Activated T-cell treated with anti-CD3 and anti-CD28 coated beads for 4 hours (primary cell): ENCODE results near the gene PDZK1.
A peak's percentile ranks its signal among the peaks of the same experiment; 100 is the strongest.
"Not testable (repeated sequence)": the region's sequence is repeated elsewhere in the genome, so short reads cannot be mapped to it uniquely, and the experiment has no call there.

Experiments used
- DNase-seq: peaks from one replicate; pipeline ENCODE4 v3.0.0-alpha.2; 2020

Gene PDZK1

DNA sequence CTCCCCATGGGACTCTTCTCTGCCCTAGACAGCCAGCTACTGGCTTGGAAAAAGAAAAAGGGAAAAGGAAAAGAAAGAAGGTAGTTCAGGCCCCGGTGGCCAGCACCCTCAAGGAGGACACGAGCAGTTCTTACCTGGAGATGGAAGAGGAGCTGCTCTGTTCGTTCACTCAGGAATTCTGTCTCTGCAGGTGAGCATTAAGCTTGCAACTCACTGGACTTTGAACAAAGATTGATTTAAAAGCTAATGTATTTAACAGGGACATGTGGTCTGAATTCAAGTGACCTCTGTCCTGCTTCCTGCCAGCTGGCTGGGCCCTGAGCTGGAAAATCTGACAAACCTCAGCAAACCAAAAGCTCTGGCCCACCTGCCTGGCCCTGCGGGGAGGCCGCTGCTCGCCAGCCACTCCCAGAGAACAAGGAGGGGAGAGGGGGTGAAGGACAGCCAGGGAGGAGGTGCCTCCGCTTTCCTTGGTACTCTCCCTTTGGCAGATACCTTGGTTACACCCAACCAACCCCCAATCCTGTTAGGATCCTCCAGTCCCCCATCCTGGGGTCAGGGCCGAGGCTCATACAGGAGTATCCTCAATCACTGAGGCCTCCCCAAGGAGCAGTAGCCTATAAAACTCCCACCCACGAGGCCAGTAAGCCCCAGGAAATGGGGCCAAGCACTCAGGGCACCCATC is at the start of gene PDZK1:
PDZK1 (minus strand) TSS at position 186 of the 685 bp plus-strand sequence. CDS start 19,347 bp downstream, outside the sequence.
- DNase-seq, result no peak

DNA sequence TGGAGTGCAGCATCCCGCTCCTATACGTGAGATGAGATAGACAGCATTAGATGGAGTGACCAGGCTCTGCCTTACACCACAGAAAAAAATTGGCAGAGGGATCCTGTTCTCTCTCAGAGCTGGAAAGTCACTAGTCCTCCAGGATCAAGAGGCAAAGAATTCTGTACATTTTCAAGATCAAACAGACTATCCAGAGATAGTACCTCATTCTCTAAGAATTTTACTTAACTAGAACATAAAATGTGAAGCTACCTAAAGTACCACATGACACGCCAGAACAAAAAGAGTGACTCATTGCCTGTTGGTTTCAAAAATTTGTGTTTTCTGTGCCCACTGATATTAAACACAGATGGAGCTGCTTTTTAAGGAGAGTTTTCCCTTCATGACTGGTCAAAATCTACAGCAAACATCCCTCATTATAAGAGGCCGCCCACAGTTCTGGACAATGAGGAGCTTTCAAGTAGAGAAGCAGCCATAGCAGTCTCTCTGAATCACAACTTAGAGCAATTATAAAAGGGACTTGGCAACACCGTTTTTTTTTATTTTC is 44.4 kb upstream of the PDZK1 start:
- DNase-seq, result no peak

DNA sequence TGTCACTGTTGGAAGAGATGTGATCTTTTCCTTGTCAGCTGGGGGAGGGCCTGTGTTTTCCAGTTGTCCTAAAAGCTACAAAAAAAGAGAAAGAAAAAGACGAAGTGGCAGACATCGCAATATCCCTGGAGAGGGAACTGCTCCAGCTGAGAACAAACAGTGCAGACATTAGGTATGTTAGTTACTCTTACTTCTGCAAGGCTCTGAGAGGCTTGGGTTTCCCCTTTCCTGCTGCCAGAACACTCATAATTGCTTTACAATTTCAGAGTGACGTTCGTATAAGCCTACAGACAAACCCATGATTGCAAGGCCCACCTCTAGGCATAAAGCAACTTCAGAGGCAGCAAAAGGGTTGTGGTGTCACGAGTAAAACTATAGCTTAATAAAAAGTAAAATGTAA is 43.3 kb upstream of the PDZK1 start:
- no peak for DNase-seq

DNA sequence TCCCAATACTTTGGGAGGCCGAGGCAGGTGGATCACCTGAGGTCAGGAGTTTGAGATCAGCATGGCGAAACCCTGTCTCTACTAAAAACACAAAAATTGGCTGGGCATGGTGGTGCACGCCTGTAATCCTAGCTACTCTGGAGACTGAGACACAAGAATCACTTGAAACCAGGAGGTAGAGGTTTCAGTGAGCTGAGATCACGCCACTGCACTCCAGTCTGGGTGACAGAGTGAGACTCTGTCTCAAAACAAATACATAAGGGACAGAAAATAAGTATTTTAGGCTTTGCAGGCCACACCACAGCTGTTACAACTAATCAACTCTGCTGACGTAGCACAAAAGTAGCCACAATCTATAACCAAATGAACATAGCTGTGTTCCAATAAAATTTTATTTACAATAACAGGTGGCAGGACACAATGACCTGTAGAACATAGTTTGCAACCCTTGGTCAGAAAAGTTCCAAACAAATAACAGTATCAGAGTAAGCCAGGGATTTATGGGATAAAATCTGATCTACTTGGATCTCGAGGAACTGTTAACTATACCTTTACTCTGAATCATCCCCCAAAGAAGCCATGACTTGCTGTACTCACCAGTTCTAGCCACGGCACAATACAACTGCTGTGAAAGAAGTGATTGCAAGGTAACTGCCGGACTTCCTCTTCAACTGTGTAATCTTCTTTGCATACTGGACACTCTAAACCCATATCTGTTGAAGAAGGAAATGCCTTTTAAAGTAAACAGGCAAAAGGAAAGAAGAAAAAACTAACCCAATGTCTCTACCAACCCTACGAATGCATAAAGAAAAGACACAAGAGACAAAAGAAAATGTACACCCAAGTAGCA is 40.5 kb upstream of the PDZK1 start:
- no peak for DNase-seq

DNA sequence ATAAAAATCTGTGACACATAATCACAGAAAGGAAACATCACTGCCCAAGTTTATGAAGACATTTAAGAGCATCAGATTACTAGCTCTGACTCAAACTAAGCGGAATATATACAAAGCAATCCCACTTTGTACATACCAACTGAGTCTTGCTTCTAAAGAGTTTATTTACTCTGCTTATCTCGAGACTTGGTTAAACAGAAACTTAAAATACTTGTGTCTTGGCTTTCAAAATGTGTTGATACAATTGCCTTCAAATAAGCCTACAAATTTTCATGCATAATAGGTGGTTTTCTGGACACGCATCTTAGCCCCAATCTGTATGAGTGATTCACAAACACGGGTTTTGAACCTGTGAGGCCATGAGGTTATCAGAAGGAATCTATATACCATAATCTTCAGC is 33.1 kb upstream of the PDZK1 start:
- no peak for DNase-seq

DNA sequence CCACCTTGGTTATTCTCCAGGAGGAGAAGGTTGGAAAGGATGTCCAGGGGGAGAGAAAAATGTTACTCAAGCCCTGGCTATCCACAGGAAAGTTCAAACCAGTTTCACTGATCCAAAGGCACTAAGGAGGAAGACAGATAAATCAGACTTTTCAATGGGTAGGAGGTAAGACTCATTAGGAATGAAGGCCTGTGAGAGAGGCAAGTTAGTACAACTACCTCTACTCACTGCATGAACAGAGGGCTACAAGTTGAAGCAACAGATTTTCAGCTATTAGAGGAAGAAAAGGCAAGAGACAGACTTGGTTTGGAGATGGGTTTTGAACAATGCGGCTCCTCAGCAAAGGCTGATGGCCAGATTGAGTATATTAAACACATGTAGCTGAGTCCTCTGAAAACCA is 29.0 kb upstream of the PDZK1 start:
- DNase-seq, result no peak

DNA sequence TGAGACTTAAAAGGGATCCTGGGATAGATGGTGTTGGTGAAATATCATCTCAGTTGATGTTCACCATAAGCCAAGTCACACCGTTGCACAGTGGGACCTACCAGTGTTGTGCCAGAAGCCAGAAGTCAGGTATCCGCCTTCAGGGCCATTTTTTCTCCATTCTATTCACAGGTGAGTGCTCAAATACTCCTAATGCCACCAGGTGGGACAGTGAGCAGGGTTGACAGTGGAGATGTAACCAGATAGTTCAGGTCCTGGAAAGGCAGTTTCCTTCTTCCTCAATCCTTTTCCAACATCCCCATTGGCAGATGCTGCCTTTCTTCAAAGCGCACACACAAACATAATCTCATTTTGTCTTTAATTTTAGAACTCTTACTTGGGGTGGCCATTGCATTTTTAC is 23.7 kb upstream of the PDZK1 start:
- DNase-seq, result no peak

DNA sequence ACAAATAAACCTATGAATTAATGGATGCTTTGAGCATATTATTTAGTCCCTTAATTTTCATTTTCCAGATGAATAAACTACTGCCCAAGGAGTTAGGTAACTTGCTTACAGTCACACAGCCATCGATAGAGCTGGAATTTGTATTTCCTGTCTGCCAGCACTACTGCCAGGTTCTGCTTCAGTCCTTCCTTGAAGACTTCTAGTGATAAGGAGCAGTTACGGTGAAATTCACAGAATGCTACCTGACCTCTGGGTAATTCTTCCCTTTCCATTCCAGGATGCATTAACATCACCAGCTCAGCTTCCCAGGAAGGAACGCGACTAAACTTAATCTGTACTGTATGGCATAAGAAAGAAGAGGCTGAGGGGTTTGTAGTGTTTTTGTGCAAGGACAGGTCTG is 23.3 kb upstream of the PDZK1 start:
- no peak for DNase-seq

DNA sequence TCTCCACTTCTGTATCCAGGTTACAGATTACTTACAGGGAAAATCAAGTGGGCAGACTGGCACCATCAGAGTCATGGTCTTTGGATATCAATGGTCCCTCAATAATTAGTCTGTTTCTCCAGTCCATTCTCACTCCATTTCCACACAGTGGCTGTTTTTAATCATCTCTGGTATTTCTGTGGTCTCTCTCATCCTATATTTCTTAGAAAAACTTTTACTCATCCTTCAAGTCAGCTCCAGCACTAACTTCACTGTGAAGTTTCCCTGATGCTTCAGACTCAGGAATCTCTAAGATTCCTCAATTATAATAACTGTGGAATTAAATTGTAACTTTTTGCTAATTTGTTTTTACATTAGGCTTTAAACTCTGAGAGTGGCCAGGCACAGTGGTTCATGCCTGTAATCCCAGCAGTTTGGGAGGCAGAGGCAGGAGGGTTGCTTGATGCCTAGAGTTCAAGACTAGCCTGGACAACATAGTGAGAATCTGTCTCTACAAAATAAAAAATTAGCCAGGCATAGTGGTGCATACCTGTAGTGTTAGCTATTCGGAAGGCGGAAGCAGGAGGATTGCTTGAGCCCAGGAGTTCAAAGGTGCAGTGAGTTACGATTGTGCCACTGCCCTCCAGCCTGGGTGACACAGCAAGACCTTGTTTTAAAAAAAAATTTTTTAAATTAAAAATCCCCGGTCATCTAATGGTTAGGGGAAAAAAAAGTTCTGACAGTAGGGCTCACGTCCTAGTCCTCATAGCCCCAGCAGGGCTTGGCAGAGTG is 22.7 kb upstream of the PDZK1 start:
- no peak for DNase-seq

DNA sequence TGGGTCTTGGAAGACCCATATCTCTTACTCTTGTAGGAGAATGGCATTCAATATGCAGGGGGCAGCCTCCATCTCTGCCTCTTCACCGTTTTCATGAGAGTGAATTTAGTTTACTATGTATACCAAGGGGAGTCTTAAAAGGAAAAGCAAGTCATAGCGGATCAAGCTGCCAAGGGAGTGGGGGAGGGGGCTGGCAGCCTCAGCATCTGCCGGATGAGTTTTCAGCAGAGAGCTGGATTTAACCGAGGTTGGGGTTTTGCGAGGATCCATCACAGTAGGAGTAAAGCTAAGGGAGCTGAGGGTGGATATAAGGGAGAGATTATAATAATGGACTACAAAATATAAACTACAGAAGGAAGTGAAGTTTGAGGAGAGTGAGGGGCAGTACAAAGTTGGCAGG is 22.0 kb upstream of the PDZK1 start:
- DNase-seq, result no peak

DNA sequence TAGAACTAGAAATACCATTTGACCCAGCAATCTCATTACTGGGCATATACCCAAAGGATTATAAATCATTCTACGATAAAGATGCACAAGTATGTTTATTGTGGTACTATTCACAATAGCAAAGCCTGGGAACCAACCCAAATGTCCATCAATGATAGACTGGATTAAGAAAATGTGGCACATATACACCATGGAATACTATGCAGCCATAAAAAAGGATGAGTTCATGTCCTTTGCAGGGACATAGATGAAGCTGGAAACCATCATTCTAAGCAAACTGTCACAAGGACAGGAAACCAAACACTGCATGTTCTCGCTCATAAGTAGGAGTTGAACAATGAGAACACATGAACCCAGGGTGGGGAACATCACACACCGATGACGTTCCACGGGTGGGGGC is 19.0 kb upstream of the PDZK1 start:
- DNase-seq, result not testable (repeated sequence)

DNA sequence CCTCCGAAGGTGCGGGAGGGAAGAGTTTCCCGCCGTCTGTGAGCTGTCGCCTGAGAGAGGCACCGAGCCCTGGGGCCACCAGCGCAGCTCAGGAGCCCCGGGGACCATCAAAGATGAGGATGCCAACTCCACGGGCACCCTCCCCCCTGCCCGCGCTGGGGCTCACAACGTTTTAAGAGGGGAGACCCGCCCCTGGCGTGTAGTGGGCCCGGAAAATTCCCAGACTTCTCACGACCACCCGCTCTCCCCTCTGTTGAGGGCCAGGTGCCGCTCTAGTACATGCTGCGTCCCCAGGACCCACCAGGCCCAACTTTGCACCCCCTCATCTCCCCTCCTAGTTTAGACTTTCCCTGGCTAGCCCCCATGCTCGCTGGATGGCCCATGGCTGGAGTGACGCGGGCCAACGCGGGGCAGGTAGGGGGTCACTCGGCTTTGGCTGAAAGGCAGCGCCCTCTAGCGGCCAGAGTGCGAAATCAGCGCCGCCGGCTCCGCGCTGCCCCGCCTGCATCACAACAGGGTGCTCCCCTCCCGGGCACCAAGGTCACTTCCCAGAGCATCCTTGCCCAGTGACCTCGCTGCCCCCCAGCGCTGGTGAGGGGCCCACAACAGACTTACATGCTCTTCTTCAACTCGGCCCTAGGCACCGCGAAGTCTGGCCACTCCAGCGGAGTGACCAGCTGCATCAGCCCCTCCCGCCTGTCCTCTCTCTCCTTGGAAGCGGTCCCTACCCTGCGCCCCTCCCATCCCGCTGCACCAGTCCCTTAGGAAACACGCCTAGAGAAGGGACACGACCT is 13.9 kb upstream of the PDZK1 start:
- peak; percentile 57 for DNase-seq

DNA sequence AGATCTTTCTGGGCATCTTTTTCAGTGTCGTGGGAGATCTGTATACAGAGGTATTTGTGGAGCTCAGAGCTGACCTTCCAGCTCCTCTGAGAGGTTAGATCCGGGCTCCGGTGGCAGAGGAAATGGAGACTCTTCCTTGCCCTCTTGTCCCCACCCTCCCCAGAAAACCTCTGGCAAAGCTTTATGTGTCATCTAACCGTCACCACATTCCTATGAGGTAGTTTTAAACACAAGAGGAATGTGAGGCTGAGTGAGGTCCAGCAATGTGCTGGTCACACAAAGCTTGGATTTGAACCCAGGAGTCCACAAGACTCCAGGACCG is 13.3 kb upstream of the PDZK1 start:
- no peak for DNase-seq

DNA sequence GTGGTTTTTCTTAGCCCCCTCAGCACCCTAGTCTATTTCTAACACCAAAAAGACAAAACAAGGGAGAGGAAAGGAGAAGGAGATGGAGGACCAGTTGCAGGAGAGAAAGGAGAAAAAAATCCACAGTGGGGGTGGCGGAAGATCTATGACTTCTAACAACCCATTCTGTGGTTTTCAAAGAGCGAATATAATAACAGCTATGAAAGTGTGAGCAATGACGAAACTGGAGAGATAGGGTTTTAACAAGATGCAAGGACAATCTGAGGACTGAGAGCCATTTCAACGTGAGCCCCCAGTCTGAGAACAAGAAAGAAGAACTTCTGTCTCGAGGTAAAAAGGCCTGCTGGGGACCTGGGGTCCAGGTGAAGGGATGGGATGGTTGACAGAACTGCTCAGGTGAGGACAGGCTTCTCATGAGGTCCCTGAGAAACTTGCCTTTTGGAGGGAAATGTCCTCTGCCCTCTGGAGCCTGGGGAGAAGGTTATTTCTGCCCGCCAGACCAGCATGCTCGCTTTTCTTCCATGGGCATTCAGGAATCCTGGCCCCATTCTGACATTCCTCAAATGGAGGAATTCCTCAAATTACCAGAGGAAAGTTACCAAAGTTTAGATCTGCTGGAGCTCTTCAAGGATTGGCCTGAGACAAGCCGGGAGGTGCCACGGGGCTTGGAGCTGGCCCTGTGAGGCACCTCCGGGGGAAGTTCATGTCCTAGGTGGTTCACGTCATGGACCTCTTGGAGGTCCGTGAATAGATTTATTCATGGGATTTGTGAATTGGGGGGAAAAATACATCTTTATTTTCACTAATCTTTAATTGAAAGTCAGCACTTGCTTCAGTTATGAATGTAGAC is 12.3 kb upstream of the PDZK1 start, which contains the start of gene CD160:
CD160 (plus strand) TSS at position 270 of the 850 bp plus-strand sequence. CDS start 8,829 bp downstream, outside the sequence.
- DNase-seq, result no peak

DNA sequence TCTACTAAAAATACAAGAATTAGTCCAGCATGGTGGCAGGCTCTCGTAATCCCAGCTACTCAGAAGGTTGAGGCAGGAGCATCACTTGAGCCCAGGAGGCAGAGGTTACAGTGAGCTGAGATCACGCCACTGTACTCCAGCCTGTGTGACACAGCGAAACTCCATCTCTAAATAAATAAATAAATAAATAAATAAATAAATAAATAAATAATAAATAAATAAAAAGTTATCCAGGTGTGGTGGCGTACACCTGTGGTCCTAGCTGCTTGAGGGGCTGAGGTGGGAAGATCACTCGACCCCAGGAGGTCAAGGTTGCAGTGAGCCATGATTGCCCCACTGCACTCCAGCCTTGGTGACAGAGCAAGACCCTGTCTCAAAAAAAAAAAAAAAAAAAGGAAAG is 11.3 kb upstream of the PDZK1 start:
- DNase-seq, result not testable (repeated sequence)

DNA sequence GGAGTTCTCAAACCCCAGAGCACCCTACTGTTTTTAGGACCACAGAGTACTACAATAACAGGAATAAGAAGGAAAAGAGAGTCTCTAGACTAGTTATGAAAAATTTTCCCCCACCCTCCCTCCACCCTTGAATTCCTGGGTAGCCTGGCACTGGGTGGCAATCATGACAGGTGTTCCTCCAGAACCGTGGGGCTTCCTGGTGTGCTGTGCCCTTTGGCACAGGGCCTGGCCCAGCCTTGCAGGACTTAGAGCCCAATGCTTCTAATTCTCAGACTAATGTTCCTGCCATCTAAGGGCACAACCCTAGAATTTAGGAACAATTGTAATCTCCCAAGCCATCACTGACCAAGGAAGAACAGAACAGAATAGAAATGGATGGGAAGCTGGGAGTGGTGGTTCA is 10.7 kb upstream of the PDZK1 start:
- DNase-seq, result no peak

DNA sequence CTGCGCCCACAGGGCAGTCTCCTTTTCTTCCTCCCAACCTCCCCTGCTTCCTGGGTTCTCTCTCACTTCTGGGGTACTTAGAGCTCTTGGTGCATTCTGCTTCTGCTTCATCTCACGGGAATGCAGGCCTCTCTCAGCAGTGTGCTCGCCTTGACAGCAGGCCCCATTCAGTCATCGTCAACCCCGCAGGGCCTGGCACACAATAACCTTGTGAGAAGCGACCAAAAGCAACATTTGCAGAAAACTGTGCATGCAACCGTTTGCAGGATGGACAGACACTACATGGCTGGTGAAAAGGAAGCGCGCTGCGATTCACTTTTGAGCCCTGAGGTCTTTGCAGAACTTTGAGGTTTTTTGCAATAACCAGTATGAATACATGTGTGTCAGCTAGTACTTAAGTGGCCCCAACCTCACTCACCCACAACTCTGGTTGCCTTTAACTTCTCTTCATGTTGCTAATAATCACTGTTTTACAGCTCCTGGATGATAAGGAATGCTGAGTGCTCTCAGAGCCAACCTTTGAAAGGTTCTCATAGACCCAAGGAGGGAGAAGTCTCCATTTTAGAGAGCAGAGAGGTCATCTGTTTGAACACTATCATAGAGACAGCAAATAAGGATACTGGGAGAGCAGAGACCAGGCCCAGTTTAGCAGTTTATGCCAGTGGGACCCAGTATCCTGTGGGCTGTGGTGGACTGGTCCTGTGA is 9.6 kb upstream of the PDZK1 start:
- no peak for DNase-seq

DNA sequence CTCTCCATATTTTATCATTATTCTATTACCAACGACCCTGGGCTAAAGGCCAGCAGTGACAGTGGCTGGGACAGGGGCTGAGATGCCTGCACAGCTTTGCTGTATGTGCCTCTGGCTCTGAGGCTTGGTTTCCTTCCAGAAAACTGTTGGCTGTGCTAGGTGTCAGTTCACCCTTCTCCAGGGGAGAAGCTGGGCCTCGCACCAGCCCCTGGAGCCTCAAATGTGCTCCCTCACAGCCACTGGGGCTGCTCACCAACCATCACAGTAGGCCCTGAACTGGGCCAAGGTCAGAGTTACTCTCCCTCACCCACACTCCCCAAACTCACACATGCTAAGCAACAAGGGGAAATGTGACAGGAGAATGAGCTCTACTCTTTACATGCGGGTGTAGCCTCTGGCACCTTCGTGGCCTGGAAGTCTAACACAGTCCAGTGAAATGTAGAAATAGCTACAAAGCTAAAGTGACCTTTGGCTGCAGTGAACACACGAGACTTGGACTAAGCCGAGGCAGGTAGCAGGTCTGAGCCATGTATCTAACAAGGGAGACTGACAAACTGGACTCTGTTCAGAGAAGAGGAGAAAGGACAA is 7.5 kb upstream of the PDZK1 start:
- no peak for DNase-seq

DNA sequence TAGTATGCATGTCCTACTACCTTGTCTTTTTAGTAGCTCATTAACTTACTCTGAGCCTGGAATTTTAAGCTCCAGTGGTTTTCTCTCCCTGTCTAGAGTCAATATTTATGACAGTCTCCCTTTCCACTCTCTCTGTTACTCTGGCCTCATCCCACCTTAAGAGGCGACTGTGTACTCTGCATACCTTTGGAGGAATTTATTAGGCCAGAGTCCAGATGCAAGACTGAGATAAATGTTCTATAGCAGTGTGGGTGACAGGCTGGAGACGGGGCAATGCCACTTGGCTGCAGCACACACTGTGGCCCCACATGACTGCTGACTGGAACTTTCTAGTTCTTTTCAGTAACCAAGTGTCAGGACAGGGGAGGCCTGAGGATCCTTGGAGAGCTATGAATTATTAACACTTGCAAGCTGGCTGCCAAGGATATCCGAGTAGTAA is 4.1 kb upstream of the PDZK1 start:
- no peak for DNase-seq

DNA sequence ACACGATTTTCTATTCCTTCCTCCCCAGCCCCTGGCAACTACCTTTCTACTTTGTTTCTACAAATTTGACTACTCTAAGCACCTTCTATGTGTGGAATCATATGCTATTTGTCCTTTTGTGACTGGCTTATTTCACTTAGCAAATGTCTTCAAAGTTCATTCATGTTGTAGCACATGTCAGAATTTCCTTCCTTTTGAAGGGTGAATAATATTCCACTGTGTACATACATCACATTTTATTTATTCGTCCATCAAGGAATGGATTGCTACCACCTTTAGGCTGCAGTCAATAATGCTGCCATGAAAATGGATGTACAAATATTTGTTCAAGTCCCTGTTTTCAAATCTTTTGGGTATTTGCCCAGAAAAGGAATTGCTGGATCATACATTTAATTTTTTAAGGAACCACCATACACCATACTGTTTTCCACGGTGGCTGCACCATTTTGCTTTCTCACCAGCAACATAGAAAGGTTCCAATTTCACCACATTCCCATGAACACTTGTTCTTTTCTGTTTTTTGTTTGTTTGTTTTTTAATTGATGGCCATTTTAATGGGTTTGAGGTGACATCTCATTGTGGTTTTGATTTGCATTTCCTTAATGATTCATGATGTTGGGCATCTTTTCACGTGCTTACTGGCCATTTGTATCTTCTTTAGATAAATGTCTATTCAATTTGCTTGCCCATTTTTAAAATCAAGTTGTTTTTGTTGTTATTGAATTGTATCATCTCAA is 3.3 kb upstream of the PDZK1 start:
- no peak for DNase-seq
